Adipose tissue (tissue), 3 donors: ENCODE results near the gene TAOK2. TPM values are rescaled to one million over a fixed set of nuclear protein-coding genes. Genes with fewer than 3 reads are reported as not detected.
"Not testable (repeated sequence)": the region's sequence is repeated elsewhere in the genome, so short reads cannot be mapped to it uniquely, and the experiment has no call there.

Experiments used
- H3K27ac ChIP-seq: one replicate; pipeline ENCODE4 v1.5.1; 2013; ENCODE audit warnings: low read depth, low read length
- WGBS, 3 donors: extraction: QIAGEN DNeasy Blood & Tissue Kit; methylation state at CpG; one replicate each; pipeline ENCODE4 v1.1.7; 2013; 5-methylcytosine and 5-hydroxymethylcytosine counted together
- polyA plus RNA-seq, 3 donors: library from polyadenylated mRNA; stranded (reverse); fragments of 200-250 nt; gene quantifications; one replicate each; pipeline ENCODE4 v1.2.3, GENCODE V29; 2013
- donor health status: healthy with polysubstance abuse.
- donor health status: Bipolar disorder and iron deficiency.
- donor health status: healthy.

The TAOK2 gene
- polyA plus RNA-seq, 3 donors, result 15.2 to 47.6 (median 32.2) TPM

DNA sequence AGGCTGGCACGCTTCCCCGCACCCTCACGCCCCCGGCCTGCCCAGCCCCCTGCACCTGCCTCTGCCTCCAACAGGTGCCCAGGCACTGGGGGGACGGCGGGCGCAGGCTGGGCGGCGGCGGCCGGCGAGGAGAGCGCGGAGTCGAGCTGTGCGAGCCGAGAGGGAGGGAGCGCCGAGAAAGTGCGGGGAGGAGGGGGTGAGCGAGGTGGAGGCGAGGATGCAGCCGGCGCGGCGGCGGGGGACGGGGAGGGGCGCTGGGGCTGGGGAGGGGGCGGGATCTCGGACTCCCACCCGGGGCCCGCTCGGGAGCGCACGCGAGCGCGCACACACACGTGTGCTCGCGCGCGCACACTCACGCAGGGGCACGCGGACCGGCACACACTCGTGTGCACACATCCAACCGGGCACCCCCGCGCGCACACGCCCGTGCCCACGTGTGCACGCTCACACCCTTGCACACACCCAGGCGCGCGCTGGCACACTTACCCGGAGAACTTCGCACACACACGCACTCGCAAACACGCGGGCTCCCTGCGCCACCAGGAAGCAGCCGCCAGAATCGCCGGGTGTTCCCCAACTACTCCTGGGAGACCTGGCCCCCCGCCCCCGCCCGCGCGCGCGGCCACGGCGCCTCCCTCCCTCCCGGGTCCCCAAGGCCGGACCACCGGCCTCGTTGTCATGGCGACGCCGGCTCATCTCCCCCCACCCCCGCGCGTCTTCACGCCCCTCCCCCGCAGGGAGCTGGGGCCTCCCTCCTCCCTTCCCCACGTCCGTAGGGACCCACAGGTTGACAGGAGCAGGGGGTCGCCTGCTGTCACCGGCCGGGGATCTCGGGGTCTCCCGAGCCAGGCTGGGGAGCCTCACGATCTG, 37.4 kb downstream of the TAOK2 start, which contains the start of gene DOC2A:
Gene DOC2A (minus strand): TSS at position 184 of the 870 bp plus-strand sequence. CDS start 805 bp downstream, outside the sequence.
- 1% methylated on average over 54 to 99 of the region's 99 CpGs for WGBS, 3 donors
- no peak within 1 kb of the TSS for H3K27ac ChIP-seq

DNA sequence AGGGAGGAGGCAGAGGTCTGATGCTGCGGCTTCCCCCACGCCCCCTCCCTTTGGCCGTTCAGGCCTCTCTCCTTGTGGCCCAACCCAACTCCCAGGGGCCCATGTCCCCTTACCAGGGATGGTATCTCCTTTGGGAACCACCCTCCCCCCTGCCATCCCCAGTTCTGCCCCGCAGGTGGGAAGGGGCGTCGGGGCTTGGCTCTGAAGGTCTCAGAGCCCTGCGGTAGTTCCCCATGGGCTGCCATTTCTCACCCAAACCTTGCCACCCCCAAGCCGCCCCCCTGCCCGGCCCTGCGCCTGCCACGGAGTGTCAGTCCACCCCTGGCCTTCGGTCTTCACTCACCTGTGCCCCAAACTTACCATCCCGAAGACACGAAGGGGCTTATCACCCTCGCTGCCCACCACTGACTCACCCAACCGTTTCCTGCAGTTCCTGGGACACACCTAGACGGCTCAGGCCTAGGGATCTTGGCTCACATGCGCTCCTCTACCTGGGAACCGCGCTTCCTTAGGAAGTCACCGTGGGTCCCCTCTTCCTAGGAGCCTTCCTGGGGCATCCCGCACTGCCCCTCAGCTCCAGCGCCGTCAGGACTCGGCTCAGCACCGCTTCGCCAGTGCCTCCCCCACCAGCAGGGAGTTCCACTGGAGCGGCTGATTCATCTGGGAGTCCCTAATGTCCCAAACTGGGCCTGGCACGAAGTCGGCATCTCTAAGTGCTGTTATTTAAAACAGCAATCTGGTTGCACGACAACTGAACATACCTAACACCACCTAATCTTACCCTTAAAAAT, 38.2 kb downstream of the TAOK2 start:
- no peak overlapping the region for H3K27ac ChIP-seq
- 18 to 23% (median 18%) methylated on average over 30 to 31 of the region's 31 CpGs for WGBS, 3 donors

DNA sequence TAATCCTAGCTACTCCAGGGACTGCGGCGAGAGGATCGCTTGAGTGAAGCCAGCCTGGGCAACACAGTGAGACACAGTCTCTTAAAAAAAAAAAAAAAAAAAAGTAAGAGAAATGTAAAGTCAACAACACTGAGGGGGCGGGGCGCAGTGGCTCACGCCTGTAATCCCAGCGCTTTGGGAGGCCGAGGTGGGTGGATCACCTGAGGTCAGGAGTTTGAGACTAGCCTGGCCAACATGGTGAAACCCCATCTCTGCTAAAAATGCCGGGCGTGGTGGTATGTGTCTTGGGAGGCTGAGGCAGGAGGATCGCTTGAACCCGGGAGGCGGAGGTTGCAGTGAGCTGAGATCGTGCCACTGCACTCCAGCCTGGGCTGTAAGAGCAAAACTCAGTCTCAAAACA, 38.9 kb downstream of the TAOK2 start:
- 75 to 86% (median 84%) methylated on average over 14 of the region's 14 CpGs for WGBS, 3 donors

DNA sequence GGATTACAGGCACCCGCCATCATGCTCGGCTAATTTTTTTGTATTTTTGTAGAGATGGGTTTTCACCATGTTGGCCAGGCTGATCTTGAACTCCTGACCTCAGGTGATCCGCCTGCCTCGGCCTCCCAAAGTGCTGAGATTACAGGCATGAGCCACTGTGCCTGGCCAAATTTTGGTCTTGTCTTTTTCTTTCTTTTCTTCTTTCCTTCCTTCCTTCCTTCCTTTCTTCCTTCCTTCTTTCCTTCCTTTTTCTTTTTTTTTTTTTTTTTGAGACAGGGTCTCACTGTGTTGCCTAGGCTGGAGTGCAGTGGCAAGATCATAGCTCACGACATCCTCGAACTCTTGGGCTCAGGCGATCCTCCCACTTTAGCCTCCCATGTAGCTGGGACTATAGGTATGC, 41.8 kb downstream of the TAOK2 start:
- H3K27ac ChIP-seq, result not testable (repeated sequence)
- 89 to 93% (median 89%) methylated on average over 7 of the region's 7 CpGs for WGBS, 3 donors

More for the DNA sequence above, 38.9 kb downstream of the TAOK2 start:
- H3K27ac ChIP-seq, result not testable (repeated sequence)

DNA sequence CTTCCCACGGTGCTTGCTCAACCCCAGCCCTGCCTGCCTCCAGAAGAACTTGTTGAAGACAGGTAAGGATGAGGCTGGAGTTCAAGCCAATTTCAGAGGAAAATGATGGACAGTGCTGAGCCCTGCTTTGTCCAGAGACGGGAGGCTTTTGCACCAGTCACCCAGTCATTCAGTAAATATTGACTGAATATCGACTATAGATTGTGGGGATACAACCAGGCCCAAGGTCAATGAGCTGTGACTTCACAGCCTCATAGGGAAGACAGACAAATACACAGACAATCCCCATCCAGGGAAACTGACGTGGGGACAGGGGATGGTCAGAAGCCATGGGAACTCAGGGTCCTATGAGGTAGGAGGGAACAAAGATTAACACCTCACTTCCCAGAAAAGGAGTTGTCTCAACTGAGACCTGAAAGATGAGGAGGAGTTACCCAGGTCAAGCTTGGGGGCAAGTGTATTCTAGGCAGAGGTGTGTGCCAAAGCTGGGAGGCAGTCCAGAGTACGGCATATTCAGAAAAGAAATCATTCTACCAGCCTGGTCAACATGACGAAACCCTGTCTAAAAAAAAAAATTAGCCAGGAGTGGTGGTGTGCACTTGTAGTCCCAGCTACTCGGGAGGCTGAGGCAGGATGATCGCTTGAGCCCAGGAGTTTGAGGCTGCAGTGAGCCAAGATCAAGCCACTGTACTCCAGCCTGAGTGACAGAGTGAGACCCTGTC, 43.0 kb downstream of the TAOK2 start:
- H3K27ac ChIP-seq, result no peak overlapping the region
- 59 to 74% (median 72%) methylated on average over 8 of the region's 8 CpGs for WGBS, 3 donors

DNA sequence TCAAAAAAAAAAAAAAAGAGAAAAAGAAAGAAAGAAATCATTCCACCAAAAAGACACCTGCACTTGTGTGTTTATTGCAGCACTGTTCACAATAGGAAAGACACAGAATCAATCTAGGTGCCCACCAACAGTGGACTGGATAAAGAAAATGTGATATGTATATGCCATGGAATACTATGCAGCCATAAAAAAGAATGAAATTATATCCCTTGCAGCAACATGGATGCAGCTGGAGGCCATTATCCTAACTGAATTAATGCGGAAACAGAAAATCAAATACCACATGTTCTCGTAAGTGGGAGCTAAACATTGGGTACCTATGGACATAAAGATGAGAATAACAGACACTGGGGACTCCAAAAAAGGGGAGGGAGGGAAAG, 43.6 kb downstream of the TAOK2 start:
- H3K27ac ChIP-seq, result no peak overlapping the region
- 94 to 98% (median 97%) methylated on average over 2 of the region's 2 CpGs for WGBS, 3 donors

DNA sequence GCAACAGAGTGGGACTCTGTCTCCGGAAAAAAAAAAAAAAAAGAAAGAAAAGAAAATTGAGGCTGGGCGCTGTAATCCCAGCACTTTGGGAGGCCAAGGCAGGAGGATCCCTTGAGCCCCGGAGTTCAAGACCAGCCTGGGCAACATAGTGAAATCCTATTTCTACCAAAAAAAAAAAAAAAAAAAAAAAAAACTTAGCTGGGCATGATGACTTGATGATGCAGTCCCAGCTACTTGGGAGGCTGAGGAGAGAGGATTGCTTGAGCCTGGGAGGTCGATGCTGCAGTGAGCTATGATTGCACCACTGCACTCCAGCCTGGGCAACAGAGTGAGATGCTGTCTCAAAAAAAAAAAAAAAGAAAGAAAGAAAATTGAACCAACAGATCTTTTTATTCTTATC, 44.3 kb downstream of the TAOK2 start:
- not testable (repeated sequence) for H3K27ac ChIP-seq
- 79 to 87% (median 84%) methylated on average over 4 of the region's 4 CpGs for WGBS, 3 donors

DNA sequence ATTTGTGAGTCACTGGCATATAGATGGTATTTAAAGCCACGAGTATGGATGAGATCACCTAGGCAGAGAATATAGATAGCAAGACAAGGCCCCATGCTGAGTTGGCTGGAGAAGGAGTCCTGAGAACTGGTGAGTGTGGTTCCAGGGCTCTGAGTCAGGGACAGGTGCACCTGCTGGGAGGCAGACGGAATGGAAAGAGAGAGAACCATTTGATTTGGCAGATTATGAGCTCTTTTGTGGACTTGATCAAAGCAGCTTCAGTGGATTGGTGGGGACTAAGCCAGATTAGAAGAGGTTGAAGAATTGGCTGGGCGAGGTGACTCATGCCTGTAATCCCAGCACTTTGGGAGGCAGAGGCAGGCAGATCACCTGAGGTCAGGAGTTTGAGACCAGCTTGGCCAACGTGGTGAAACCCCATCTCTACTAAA, 45.1 kb downstream of the TAOK2 start:
- H3K27ac ChIP-seq, result no peak overlapping the region
- 58 to 81% (median 77%) methylated on average over 4 of the region's 4 CpGs for WGBS, 3 donors

DNA sequence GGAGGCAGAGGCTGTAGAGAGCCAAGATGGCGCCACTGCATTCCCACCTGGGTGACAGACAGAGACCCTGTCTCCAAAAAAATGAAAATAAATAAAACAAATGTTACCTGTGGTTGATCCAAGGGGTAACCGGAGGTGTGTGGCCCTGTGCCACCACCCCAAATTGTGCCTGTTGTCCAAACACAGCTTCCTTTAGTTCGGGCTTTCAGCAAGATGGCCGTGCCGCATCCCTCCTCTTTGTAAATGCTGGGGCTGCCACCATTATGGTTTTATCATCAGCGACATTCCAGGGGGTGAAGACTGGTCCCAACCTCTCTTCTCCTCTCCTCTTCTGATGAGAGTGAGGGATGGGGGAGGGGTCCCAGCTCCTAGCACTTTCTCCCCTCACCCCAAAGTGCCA, 49.2 kb downstream of the TAOK2 start, which contains the start of gene C16orf92:
Gene C16orf92 (plus strand): TSS at position 312 of the 400 bp plus-strand sequence. CDS start 143 bp downstream, outside the sequence.
- H3K27ac ChIP-seq, result no peak within 1 kb of the TSS
- WGBS, 3 donors, result 79 to 83% (median 79%) methylated on average over 6 of the region's 6 CpGs

DNA sequence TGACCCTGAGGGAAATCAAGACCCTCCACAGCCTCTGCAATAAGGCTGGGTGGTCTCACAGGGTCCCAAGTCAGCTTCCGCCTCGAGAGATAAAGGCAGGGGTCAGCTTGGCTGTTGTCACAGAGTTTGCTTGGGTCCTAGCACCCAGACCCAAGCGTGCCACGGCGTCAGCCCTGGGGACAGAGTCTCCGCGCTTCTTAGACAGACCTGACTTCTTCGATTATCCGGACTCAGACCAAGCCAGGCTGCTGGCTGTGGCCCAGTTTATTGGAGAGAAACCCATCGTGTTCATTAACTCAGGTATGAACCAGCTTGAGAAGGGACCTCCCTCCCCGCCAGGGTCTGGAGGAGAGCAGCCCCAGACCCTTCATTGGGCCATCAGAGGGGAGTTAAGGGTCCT, 49.9 kb downstream of the TAOK2 start:
- H3K27ac ChIP-seq, result no peak overlapping the region
- 75 to 88% (median 85%) methylated on average over 11 of the region's 11 CpGs for WGBS, 3 donors

DNA sequence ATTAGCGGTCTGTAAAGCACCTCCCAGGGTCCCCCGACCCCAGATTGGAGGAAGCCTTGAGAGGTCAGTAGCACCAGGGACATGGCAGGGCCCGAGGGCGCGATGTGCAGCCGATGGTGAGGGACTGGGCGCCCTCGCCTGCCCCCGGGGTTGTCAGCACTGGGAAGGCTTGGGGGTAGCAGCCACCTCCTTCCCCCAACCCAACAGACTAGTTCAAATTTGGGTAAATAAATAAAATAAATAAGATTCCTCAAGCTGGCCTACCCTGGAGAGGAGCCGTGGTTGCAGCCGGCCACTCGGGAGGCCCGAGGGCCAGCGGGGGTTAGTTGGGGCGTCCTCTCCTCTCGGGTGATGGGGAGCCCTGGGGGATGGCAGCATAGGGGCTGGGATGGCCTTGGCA, 50.8 kb downstream of the TAOK2 start:
- H3K27ac ChIP-seq, result no peak overlapping the region
- 65 to 85% (median 73%) methylated on average over 15 to 16 of the region's 16 CpGs for WGBS, 3 donors

DNA sequence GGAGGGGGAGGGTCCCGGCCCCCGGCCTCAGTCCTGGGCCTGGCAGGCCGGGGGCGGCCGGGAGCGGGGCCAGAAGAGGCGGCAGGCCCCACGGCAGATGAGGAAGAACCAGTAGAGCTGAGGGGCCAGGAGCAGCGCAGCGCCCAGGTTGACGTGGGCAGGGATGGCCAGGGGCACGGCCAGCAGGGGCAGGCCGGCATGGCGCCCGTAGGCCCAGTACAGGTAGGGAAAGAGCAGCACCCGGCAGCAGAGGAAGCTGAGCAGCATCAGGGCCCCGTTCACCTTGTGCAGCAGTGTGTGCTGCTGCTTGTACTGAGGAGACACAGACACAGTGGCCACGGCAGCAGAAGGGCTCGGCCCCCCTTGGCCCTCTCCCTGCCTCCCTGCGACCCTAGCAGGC, 51.5 kb downstream of the TAOK2 start:
- 58 to 70% (median 66%) methylated on average over 16 to 20 of the region's 20 CpGs for WGBS, 3 donors
- no peak overlapping the region for H3K27ac ChIP-seq

DNA sequence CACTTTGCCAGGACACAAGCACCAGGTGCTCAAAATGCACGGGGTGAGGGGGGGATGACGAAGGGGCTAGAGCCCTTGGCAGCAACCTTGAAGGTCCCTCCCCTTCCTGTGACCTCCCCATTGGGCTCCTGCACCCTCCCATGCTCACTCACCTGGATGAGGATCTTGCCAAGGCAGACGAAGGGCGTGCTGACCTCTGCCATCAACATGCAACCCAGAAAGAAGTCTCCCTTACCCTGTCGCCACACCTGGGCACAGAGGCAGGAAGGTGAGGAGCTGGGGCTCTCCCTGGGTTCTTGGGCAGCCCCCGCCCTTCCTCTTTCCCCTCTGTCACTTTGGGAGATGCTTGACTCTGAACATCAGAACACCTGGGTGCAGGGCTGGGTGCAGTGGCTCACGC, 51.9 kb downstream of the TAOK2 start:
- WGBS, 3 donors, result 52 to 72% (median 59%) methylated on average over 7 of the region's 7 CpGs
- H3K27ac ChIP-seq, result no peak overlapping the region

DNA sequence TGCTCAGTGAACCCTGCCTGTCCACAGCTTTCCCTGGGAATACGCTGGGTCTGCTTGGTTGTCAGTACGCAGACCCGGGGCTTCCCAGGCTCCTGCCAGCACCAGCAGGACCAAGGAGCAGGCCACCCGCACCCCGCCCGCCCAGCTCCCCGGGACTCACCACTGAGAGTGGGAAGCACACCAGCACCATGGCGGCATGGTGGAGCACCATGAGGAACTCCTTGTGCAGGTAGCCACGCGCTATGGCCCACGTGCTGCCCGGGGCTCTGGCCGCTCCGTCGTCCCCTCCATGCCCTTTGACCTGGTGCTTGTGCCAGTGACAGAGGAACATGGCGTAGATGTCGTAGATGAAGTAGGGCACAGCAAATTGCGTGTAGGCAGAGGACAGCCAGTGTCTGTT, 52.8 kb downstream of the TAOK2 start:
- no peak overlapping the region for H3K27ac ChIP-seq
- WGBS, 3 donors, result 88 to 92% (median 91%) methylated on average over 17 to 18 of the region's 18 CpGs

DNA sequence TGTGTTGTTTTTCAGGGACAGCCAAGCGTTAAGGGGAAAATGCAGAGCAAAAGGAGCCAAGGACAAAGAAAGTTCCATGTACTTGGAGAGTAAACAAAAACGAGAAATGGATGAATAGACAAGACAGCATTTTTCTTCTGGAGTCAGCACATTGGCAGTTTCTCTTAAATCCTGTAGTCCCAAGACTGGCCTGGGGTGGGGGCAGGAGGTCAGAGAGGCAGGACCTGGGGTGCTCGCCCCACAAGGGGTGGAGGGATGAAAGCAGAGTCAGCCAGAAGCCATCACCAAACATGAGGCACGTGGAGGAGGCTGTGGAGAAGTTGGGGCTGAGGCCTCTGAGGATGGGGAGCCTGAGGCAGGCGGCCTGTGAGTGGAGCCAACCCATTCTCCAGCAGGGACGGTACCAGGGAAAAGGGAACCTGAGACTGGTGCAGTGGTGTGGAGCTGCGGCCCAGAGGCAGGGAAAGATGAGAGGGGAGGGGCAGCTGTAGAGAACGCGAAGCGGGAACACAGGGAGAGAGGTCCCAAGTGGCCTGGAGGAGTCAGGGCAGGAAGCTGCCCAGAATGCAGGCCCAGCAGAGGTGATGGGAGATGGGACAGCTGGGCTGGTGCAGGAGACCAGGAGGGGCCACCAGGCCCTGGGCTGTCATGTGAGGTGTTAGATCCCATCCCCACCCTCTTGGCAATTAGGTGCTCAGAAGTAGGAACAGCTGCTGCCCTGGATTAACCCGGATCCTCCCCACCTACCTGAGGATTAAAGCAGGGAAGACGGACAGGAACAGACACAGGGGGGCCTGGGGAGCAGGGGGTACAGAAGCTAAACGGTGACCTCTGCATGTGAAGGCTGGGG, 54.1 kb downstream of the TAOK2 start:
- WGBS, 3 donors, result 33 to 42% (median 40%) methylated on average over 12 to 13 of the region's 13 CpGs

DNA sequence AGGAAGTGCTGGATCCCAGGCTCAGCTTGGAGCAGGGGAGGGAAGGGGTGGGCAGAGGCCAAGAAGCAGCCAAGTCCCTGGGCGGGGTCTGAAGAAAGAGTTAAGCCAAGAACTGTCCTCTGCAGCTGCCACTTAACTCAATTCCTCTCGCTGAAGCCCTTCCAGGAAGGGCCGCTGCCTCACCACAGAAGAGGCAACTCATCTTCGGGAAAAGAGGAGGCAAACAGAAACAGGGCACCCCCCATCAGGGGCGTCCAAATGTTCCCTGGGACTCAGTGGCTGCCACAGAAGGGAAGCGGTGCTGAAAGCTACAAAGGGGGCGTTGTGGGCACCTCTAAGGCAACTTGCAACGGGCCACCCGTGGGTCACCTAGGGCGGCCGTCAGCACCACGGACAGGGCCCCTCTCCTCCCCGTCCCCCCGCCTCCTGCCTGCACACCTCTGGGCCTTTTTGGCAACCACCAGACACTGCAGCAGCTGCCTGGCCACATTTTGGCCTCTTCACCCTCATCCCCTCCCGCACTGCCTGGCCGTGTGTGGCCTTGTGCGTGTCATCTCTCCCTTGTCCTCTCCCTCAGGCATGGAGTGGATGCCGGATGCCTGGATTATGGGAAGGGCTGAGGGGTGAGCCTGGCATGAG, 54.9 kb downstream of the TAOK2 start:
- 14 to 21% (median 17%) methylated on average over 16 to 18 of the region's 18 CpGs for WGBS, 3 donors
- H3K27ac ChIP-seq, result no peak overlapping the region

More for the DNA sequence above, 54.1 kb downstream of the TAOK2 start:
- no peak overlapping the region for H3K27ac ChIP-seq

DNA sequence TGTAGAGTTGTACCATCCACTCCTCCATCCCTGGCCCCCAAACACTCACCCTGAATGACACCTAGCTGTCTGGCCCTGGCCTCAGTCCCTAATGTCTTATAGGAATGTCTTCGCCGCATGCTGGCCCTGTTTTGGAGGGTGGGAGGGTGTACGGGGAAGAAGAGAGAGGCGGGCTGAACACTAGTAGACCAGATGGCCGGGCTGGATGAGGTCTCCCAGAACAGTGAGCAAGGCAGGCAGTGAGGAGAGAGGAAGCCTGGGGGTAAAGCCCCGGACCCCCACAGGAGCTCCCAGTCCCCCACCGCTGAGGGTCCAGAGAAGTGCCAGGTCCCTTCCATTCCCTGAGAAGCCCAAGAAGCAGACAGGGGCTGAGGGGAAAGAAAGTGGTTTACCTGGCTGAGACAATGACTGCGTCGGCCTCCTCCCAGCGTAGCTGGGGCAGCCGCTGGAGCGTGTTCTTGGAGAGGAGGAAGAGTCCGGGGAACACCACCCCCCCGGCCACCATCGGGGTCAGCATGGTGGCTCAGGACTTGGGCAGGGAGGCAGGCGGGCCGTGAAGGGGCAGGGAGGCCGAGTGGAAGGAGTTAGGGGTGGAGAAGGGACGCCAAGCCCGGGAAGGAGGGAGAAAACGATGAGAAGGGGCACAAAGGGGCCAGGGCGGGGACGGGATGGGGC, 56.5 kb downstream of the TAOK2 start:
- no peak overlapping the region for H3K27ac ChIP-seq
- WGBS, 3 donors, result 18 to 29% (median 27%) methylated on average over 23 of the region's 23 CpGs
